GM19452 (cell line): ENCODE results near the gene PIGS.

Experiments
- ATAC-seq: cut with Tn5 transposase; IDR thresholded peaks from one replicate; pipeline ENCODE4 v1.9.1; 2021; ENCODE audit not compliant: unreplicated experiment

PIGS gene

DNA sequence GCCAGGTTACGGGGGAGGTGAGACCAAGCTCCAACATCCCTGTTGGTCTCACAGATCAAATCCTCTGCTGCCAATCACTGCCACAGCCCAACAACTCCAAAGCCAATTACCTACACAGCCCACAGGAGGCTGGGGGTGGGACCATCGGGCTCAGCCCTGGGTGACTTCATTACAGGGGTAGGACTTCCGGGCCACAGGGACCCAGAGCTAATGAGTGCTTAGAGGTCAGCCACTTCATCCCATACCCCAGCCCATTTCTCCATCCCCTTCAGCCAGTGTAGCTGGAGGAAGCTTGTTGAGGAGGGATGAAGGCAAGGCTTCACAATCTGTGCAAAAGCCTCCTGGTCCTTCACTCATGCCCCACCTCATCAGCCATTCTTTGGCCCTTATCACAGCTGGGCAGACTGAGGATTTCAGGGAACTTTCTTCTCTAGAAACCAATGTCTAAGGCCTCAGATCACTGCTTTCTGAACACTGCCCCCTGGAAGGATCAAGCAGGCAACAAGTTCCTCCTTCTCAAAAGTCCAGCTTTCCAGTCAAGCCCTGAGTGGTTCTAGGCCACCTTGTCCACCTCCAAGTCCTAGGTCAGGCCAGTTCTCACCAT, 59.4 kb downstream of the PIGS start:
- no peak for ATAC-seq

DNA sequence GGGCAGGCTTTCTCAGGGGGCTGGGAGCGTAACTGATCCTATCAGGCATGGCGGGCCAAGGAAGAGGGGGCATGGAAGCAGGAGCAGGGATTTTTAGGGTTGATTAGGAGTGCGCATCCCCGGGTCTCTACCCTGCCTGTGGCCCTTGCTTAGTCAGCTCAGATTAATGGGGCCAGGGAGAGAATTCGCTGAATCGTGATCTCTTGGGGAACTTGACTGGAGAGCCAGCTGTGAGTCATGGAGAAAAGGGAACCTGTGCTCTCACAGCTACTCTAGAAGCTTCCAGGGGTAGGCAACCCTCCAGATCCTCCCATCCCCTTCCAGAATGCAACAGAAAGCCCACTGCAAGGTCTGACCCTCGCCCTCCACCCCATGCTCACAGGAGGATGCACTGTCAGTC, 61.5 kb downstream of the PIGS start:
- no peak for ATAC-seq

DNA sequence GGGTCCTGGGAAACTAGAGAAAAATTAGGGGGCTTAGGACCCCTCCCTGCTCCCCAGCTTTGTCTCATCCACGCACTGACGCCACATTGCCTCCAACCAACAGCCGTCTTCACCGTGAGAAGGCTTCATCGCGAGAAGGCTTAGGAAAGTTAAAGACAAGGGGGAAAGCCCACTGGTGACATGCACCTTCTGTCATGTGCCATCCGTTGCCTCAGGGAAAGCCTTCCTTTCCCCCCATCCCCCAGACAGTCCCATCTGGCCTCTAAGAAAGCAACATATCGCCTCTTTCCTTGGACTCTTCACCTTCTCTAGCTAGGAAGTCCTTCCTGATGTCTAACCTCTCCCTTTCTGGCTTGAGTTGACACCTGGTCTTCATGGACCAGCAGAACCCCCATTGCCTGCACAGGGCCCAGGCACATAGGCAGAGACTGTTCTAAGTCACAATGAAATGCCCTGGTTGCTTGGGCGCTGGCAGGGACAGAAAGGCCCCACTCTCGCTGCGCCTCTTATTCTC, 63.1 kb downstream of the PIGS start:
- ATAC-seq = no peak

GRCh38 chr17:28507567-28508203, 63.6 kb downstream of the PIGS start:
- ATAC-seq = no peak

- no peak for ATAC-seq
These were observed 64.4 kb downstream of the PIGS start for GRCh38 chr17:28506763-28507487.

GRCh38 chr17:28505986-28506665, 65.2 kb downstream of the PIGS start, which contains the start of gene FOXN1:
TSS of gene FOXN1 (plus strand) at chr17:28506348. CDS start at chr17:28523970, 17,622 bp downstream.
- ATAC-seq = no peak

DNA sequence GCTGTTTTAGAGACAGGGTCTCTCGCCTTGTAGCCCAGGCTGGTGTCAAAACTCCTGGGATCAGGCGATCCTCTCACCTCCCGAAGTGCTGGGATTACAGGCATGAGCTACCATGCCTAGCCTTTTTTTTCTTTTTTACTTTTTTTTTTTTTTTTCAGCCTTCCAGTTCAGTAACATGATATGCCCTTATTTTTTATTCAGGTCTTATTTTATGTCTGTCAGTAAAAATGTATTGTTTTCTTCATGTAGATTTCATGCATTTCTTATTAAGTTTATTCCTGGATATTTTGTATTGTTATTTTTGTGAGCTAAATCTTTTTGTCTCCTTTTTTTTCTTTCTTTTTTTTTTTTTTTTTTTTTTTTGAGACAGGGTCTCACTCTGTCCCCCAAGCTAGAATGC, 67.9 kb downstream of the PIGS start:
- ATAC-seq = no peak
